GM19043 (cell line): ENCODE data around the gene HSD17B4.

Experiments
- ATAC-seq: cut with Tn5 transposase; IDR thresholded peaks from one replicate; pipeline ENCODE4 v1.9.1; 2021; ENCODE audit warnings: low read depth; ENCODE audit not compliant: unreplicated experiment

The HSD17B4 gene

DNA sequence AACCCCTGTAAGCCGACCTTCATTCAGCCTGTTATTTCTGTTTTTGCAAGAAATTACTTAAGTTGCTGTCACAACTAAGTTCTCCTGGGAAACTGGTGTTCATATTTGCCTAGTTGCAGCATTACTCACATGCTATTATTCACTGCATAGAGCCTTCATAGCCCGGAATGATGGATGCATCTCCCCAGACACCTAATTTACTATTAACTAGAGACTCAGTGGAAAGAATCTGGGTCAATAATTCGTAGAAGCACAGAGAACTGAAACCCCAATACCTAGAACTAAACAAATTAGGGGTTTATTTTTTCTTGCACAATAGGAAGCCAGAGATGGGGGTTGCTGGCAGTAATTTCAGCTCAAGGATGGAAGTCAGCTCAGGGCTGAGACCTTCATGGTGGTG is 131.4 kb downstream of the HSD17B4 start:
- peak; percentile 91 for ATAC-seq
